Thyroid gland (tissue), 4 donors: ENCODE data around the gene LRRC36.

Experiments used
- CTCF ChIP-seq, 6 experiments: fragments of 200-600 bp in 3 of 6; fragments of 450-650 bp in 3 of 6; sonication (generic) in 3 of 6; IDR thresholded peaks; one replicate each; pipeline ENCODE4 v1.5.1; 2016 to 2019; ENCODE audit warnings: antibody characterized with exemption in 6 of 6, mild to moderate bottlenecking in 2 of 6, inconsistent platforms in 1 of 6, moderate library complexity in 1 of 6
- POLR2A ChIP-seq, 2 donors: fragments of 450-650 bp; IDR thresholded peaks; one replicate each; pipeline ENCODE4 v1.6.1; 2017; ENCODE audit warnings: antibody characterized with exemption in 2 of 2, mild to moderate bottlenecking in 2 of 2, moderate library complexity in 1 of 2

GRCh38 chr16:67399218-67399733, 72.7 kb downstream of the LRRC36 start:
- TF ChIP-seq CTCF (IDR thresholded peaks at IDR 0.05) (peak; percentile 40 to 87 (median 57)), POLR2A (IDR thresholded peaks at IDR 0.05) (no peak)
